IPS-NIHi7 (cell line): Measurements from ENCODE around the gene FAM110A.
"Not testable (repeated sequence)": the region's sequence is repeated elsewhere in the genome, so short reads cannot be mapped to it uniquely, and the experiment has no call there.

ENCODE experiments used
- DNase-seq: peaks from one replicate; pipeline ENCODE4 v3.0.0; 2012; ENCODE audit warnings: mixed read lengths; ENCODE audit errors: extremely low spot score

FAM110A gene

DNA sequence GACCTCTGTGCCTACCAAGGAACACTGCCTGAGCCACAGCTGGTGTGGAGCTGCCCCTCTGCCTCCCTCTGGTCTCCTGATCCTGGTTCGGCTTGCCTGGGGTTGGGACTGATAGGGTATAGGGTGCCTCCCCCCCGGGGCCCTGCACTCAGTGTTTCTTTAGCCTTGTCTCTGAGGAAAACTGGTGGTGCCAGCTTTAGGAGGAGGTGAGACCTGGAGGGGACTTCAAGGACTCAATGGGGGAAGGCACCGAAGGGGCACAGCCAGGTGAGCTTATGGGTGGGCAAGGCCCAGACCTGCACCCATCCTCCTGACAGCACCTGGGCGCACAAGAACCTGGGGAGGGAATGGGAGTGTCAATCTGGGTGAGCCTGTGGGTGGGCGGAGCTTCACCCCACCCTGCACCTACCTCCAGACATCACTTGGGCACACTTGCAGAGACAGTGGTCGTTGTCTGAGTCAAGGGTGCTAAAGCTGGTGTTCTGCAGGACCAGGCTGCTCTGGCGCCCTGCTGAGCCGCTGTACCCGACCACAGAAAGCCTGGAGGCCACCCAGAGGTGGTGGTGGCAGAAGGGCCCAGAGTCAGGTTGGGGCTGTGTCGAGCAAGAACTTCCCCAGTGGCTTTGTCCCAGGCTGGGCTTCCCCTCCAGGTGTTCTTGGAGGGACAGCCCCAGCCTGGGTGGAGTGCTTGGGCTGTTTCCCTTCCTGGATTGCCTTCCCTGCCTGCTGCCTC lies 40.5 kb downstream of the FAM110A start:
- DNase-seq = no peak

DNA sequence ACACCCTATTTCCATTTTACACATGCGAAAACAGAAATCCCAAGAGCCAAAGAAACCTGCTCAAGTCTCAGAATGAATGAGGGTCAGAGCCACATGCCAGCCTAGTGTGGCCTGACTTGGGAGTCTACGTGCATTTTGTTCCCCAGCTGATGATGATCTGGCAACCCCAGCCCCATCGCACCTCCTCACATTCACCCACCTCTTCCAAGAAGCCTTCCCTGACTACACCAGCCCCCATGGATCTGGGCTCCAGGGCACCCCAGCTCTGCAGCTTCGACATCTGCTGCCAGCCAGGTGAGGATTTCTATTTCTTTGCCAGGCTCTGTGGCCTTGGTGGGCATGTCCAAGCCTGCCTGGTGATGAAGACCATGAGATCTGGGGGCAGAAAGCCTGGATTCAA lies 41.6 kb downstream of the FAM110A start:
- no peak for DNase-seq

DNA sequence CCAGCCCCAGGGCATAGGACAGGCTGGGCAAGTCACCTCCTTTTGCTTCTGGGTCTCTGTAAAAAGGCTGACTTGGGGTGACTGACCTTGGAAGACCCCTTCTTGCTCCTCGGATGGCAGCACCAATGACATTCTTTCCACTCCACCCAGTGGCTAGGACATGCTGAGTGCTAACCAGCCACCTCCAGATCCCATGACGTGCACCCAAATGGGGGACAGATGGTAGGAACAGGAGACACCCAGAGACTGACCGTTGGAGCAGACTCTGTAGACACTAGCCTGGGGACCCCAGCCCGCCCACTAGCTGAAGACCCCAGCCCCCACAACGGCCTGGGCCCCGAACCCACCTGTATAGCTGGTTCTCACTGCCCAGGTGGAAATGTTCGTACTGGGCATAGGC lies 44.3 kb downstream of the FAM110A start:
- DNase-seq = no peak

DNA sequence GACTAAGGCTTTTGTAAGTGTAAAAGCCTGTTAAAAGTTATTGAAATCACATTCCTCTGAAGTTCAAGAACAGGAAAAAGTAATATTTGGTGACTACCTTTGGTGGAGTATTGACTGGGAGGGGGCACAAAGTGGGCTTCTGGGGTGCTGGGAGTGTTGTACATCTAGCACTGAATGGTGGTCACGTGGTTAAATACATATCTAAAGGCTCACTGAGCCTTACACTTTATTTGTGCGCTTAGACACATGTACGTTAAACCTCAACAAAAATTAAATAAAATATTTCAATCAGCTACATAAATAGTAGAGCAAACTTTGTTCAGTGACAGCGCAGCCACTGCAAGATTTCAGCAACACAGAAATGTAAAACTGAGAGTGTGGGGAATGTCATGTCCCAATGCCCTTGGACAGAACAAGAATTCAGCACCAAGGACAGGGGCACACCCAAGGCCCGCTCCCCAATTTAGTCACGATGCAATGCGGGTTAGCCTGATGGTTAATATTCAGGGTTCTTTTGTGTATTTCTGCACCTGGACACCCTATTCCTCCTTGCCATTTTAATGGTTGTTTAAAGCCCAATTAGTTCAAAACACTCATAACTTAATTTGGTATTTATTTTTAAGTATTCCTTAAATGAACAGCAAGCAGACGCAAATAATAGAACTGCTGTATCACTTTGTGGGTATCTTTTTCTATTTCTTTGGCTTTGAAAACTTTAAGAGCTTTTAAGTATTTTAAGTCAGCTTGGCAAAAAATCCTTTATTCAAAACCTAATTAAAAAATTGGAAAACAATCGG lies 45.2 kb downstream of the FAM110A start:
- DNase-seq = peak; percentile 83

DNA sequence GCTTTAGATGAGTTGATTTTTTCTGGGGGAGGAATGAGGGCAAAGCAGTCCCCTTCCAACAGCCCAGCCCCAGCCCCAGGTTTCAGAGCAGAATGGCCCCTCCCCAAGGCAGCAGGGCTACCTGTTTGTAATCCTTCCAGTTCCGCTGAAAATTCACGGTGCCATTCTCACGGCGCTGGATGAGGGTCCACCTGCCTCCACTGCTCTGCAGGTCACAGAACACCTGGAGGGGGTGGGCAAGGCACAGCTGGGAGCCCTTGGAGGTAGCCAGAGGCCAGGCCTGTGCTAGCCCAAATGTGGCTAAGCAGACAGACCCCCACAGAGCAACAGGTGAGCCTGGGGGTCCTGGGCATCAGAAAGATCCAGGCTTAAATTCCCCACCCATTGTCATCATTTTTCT lies 46.1 kb downstream of the FAM110A start:
- no peak for DNase-seq

DNA sequence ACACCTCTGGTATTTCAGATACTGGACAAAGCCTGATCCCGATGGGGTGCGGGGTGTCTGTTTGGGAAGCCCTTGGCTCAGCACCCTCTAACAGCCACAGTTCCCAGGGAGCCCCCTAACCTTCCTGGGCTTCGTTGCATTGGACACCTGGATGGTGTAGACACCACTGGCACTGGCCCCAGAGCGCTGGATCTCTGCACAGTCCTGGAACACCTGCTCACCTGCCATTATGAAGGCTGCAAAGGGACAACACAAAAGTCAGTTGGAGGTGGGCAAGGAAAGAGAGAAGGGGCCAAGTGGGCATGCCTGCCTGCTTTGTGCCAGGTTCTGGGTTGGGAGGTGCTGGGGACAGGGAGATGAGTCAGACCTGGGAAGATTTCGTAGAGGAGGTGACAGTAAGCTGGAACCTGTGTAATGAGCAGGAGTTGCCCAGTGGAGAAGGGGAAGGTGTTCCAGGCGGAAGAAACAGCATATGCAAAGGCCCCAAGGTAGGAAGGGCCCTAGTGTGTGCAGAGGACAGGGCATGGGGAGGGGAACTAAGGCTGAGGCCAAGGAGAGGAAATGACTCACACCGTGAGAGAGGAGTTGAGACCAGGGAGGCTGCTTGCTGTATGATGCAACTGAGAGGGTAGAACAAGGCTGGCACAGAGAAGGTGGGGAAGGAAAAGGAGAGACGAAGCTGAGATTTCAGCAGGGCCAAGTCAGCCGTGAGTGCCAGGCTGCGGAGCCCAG lies 47.7 kb downstream of the FAM110A start:
- DNase-seq = no peak

DNA sequence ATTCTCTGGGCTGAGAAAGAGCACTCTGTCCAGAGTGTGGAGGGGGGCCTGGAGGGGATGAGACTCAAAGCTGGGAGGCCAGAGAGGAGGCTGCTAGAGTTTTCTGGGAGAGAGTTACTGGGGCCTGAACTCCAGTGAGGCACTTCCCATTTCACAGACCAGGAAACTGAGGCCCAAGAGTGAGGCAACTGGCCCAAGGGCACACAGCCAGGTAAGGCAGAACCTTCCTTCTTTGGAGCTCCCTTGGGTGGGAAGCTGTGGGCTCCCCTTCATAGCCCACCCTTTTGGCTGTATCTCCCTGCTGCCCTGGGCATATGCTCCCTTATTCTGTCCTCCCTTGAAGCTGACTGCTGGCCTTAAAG lies 48.2 kb downstream of the FAM110A start:
- DNase-seq = no peak

DNA sequence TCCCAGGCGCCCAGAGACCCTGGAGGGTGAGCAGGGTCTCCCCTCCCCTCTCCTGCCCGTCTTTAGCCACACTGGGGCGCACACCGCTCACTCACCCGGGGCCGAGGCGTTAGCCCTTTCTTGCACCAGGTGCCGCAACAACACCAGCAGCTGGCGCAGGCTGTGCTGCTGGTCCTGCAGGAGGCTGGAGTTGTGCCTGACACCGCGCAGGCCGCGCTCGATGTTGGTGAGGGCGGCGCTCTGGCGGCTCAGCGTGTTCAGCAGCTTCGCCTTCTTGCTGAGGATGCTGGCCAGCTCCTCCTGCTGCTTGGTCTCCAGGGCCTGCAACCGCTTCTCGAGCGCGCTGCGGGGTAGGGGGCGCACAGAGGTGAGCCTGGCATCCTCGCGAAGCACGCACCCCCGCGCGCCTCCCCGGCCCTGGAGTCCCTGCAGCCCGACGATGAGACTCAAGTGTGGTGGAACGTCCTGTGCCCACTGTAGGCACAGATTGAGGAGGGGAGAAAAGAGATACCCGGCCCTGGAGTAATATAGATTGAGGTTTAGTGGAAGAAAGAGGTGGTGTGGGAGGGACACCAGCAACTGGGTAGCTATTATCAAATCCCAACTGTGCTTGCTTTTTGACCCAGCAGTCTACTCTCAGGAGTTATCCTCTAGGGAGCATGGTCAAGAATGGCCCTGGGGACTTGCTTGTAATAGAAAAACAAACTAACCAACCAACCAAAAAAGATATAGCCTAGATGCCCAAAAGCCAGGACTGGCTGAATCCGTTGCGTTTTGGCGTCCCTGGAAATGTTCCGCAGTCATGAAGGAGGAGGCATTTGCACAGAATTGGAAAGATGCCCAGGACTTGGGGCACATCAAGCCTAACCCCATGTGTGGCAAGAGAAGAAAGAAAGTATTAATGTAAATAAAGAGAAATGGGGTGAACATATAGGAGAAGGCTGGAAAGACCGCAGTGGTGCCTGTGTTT lies 51.8 kb downstream of the FAM110A start:
- peak; percentile 93 for DNase-seq

DNA sequence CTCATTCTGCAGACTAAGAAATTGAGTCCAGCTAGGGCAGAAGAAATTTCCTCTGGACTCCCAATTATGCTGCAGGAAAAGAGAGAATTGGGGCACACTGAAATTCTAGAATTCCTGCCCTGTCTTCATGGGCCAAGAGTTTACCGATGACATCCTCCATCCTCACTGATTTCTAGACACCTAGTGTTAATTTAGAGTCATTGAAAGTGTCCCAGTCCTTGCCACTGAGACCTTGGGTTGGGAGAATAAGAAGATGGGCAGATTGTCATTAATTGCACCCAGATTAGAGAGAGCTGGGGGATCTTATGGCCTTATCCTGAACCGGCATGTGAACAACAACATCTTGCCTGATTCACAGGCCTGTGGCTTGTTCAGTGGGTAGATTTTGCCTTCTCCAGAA lies 53.6 kb downstream of the FAM110A start:
- DNase-seq = no peak

DNA sequence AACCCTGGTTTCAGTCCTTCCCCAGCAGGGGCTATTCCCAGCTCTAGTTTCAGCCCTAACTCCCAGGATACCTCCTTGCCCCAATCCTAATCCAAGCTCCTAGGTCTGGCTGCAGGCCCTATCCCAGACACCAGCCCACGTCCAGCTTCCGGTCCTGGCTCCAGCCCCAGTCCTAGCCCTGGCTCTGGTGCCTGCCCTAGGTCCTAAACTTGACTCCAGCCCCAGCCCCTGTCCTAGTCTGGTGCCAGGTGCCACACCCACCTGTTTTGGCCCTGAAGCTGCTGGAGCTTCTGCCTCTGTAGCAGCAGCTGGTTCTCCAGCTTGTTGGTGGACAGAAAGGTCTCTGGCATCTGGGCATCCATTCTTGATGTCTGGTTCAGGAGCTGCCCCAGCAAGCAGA lies 54.5 kb downstream of the FAM110A start:
- DNase-seq = no peak

DNA sequence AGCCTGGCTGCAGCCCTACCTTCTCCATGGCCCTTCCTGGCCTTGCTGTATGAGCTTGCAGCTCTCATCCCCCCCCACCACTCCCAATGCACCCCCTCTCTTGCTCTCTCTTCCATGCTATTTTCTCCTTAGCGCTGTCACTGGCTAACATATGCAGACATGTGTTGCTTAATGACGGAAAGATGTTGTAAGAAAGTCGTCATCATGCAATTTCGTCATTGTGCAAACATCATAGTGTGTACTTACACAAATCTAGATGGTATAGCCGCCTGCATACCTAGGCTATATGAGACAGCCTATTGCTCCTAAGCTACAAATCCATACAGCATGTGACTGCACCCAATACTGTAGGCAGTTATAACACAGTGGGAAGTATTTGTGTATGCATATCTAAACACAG lies 55.6 kb downstream of the FAM110A start:
- no peak for DNase-seq

DNA sequence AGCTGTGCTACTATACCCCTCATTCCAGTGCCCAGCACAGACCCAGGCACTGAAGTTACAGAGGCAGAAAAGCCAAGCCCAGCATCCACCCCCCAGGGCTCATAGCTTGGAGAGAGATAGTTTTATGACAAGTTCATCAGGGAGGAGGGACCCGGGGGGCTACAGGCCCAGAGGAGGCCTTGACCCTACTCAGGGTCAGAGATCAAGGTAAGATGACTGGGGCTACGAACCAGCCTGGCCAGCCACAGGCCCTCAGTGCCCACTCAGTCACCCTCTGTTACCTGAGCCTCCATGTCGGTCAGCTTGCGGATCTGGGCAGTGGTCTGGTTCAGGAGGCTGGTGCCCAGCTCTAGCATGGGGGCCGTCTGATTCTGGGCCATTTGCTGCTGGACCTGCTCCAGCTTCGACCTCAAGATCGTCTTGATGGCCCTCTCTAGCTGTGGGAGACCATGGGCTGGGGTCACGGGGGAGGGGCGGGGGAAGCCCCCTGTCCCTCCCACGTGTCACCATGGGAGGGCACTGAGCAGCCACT lies 56.5 kb downstream of the FAM110A start:
- no peak for DNase-seq

DNA sequence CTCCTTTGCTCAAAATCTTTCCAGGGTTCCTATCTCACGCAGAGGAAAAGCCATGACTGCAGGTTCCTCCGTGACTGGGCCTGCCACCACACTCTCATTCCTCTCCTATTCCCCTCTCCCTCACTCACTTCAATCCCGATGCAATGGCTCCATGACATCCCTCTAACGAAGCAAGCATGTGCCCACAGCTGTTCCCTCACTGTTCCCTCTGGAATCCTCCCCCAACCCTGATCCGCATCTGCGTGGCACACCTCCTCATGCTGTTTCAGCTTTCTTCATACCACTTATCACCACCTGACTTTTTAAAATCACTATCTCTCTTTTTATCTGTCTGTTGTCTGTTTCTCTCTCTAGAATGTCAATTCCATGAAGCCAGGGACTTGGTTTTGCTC lies 57.1 kb downstream of the FAM110A start:
- no peak for DNase-seq

DNA sequence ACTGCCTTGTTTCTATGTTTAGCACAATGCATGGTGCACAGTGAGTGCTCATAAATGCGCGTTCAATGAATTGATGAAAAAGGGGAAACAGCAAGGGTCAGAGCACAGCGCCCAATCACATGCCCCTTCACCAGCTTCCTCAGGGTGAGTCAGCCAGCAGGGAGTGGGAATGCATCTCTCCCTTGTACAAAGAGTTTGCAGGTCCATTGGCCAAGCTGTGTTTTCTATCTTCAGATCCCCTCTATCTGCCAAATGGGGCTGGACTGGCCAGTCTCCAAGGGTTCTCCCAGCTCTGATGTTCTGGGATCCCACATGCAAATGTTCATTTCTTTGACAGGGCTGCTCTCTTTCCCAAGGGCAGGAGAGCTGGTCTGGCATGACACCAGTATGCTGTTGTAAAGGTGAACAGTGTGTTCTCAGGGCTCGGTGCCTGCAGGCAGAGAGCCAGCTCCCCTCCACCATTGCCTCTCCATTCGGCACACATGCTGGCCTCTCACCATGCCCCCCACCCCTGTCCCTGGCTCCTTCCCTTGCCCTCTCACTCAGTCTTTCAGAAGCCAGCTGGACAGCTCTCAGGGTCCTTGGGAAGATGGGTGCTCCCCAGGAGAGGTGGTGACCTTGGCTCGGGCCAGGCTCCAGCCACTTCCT lies 57.7 kb downstream of the FAM110A start:
- no peak for DNase-seq

DNA sequence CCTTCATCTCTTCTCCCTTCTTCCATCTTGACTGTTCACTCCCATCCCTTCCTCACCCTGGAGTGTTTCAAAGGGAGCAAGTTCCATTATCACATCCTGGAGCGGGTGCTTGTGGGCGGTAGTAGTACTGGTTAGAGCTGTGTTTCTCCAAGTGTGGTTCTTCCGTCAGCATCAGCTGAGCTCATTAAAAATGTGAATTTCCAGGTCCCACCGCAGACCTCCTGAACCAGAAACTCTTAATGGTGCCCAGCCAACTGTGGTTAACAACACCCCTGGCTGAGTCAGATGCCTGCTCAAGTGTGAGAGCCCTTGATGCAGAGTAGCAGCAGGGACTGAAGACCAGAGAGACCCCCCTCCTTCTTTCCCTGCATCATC lies 58.2 kb downstream of the FAM110A start:
- DNase-seq = no peak

DNA sequence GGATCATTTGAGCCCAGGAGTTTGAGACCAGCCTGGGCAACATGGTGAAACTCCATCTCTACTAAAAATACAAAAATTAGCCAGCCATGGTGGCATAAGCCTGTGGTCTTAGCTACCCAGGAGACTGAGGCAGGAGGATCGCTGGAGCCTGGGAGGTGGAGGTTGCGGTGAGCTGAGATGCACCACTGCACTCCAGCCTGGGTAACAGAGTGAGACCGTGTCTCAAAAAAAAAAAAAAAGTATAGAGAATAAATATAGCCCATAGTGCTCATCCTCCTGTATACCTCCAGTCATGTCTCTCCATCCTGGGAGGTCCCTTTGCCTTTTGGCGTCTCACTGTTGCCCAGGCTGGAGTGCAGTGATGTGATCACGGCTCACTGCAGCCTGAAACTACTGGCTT lies 58.9 kb downstream of the FAM110A start:
- not testable (repeated sequence) for DNase-seq
